ENCODE results near the gene MCTP1. TPM values are rescaled to one million over a fixed set of nuclear protein-coding genes. Genes with fewer than 3 reads are reported as not detected.

Gene MCTP1
- total RNA-seq, 1 experiment from 2014 or later: 0.44 TPM

GRCh38 chr5:95172659-95173058 is 112.2 kb downstream of the MCTP1 start:
- Histone ChIP-seq H2AFZ (ENCODE audit: low read depth, low read length, poor library complexity, severe bottlenecking) (no peak overlapping the region), H4K20me1 (ENCODE audit: insufficient read depth) (no peaks in the 10 kb centered on the region), H3K36me3 (ENCODE audit: control insufficient read depth in 1 of 2, insufficient read depth in 2 of 2, low read length in 2 of 2) (no peaks in the 10 kb centered on the region), H3K4me2 (ENCODE audit: low read length) (no peak overlapping the region), H3K79me2 (ENCODE audit: insufficient read depth, low read length) (no peaks in the 10 kb centered on the region), H3K9me3 (ENCODE audit: control insufficient read depth in 1 of 2, insufficient read depth in 1 of 2, low read depth in 1 of 2, low read length in 2 of 2) (no peaks in the 10 kb centered on the region), H3K4me1 (ENCODE audit: control insufficient read depth in 1 of 2, insufficient read depth in 2 of 2, low read length in 2 of 2) (peaks cover 3 to 4% of the 10 kb centered on the region in 2 experiments; a peak in 2 of 4 replicates), H3K9me2 (ENCODE audit: insufficient read depth) (no peaks in the 10 kb centered on the region), H3K27me3 (ENCODE audit: insufficient read depth, low read length) (no peaks in the 10 kb centered on the region), H3K4me3 (replicated peaks in 1 of 2; ENCODE audit: low read depth in 1 of 2, low read length in 2 of 2) (no peak overlapping the region), H3K27ac (ENCODE audit: low read depth, low read length) (no peak overlapping the region), H3K9ac (ENCODE audit: low read length) (no peak overlapping the region)
- ATAC-seq: no peak
- TF ChIP-seq CTCF (IDR thresholded peaks at IDR 0.05 in 2 of 3, conservative IDR thresholded peaks at IDR 0.05 in 1 of 3; ENCODE audit: borderline replicate concordance in 1 of 3, insufficient read depth in 1 of 3, low read depth in 2 of 3, low read length in 2 of 3): no peak
- DNase-seq (ENCODE audit: low read depth, low spot score): no peak
- POLR2A ChIA-PET: no interaction called here
- RAD21 ChIA-PET (ENCODE audit: low non-redundant PET in 1 of 2, low total read pairs in 2 of 2, uncharacterized antibody in 2 of 2, unreplicated experiment in 2 of 2): no interaction called here
- no TSS peak for BruUV-seq (replicated peaks)
- intact Hi-C loops (cut with micrococcal nuclease): no loop called here
- CTCF ChIA-PET: no interaction called here

- Histone ChIP-seq H3K9me3 (ENCODE audit: control insufficient read depth in 1 of 2, insufficient read depth in 1 of 2, low read depth in 1 of 2, low read length in 2 of 2) (no peaks in the 10 kb centered on the region), H3K4me3 (replicated peaks in 1 of 2; ENCODE audit: low read depth in 1 of 2, low read length in 2 of 2) (no peak overlapping the region), H3K9me2 (ENCODE audit: insufficient read depth) (no peaks in the 10 kb centered on the region), H3K79me2 (ENCODE audit: insufficient read depth, low read length) (no peaks in the 10 kb centered on the region), H2AFZ (ENCODE audit: low read depth, low read length, poor library complexity, severe bottlenecking) (no peak overlapping the region), H3K27me3 (ENCODE audit: insufficient read depth, low read length) (no peaks in the 10 kb centered on the region), H3K9ac (ENCODE audit: low read length) (no peak overlapping the region), H3K27ac (ENCODE audit: low read depth, low read length) (no peak overlapping the region), H3K36me3 (ENCODE audit: control insufficient read depth in 1 of 2, insufficient read depth in 2 of 2, low read length in 2 of 2) (no peaks in the 10 kb centered on the region), H3K4me1 (ENCODE audit: control insufficient read depth in 1 of 2, insufficient read depth in 2 of 2, low read length in 2 of 2) (peaks cover 0 to 4% of the 10 kb centered on the region in 2 experiments; a peak in 2 of 4 replicates), H3K4me2 (ENCODE audit: low read length) (no peak overlapping the region), H4K20me1 (ENCODE audit: insufficient read depth) (no peaks in the 10 kb centered on the region)
- ChIA-PET RAD21 (ENCODE audit: low non-redundant PET in 1 of 2, low total read pairs in 2 of 2, uncharacterized antibody in 2 of 2, unreplicated experiment in 2 of 2) (no interaction called here), POLR2A (no interaction called here), CTCF (no interaction called here)
- no TSS peak for BruUV-seq (replicated peaks)
- intact Hi-C loops (cut with micrococcal nuclease): no loop called here
- DNase-seq (ENCODE audit: low read depth, low spot score): no peak
- no peak for ATAC-seq
- no peak for TF ChIP-seq EZH2 (IDR thresholded peaks at IDR 0.05)
- no peak for TF ChIP-seq FOSL1 (IDR thresholded peaks at IDR 0.05; ENCODE audit: low read depth)
- no peak for TF ChIP-seq SP1 (IDR thresholded peaks at IDR 0.05; ENCODE audit: low read depth)
- TF ChIP-seq YY1 (IDR thresholded peaks at IDR 0.05; ENCODE audit: extremely low read depth, insufficient replicate concordance, low read depth, low read length): no peak
- TF ChIP-seq SIN3A (IDR thresholded peaks at IDR 0.05; ENCODE audit: low read depth): no peak
- TF ChIP-seq ZBTB33 (IDR thresholded peaks at IDR 0.05; ENCODE audit: extremely low read depth, insufficient replicate concordance, low read length): no peak
- TF ChIP-seq ZNF274 (IDR thresholded peaks at IDR 0.05; ENCODE audit: low read depth, low read length): no peak
- no peak for TF ChIP-seq EZH2phosphoT487 (IDR thresholded peaks at IDR 0.05; ENCODE audit: borderline replicate concordance)
- TF ChIP-seq CTCF (IDR thresholded peaks at IDR 0.05 in 2 of 3, conservative IDR thresholded peaks at IDR 0.05 in 1 of 3; ENCODE audit: borderline replicate concordance in 1 of 3, insufficient read depth in 1 of 3, low read depth in 2 of 3, low read length in 2 of 3): no peak
- no peak for TF ChIP-seq JUND (IDR thresholded peaks at IDR 0.05)
These were observed 120.0 kb downstream of the MCTP1 start for GRCh38 chr5:95164861-95165260.

Data from HCT116 (cell line).